ENCODE results near the gene TRANK1.
A peak's percentile ranks its signal among the peaks of the same experiment; 100 is the strongest.

- TF ChIP-seq, protein P1, sequence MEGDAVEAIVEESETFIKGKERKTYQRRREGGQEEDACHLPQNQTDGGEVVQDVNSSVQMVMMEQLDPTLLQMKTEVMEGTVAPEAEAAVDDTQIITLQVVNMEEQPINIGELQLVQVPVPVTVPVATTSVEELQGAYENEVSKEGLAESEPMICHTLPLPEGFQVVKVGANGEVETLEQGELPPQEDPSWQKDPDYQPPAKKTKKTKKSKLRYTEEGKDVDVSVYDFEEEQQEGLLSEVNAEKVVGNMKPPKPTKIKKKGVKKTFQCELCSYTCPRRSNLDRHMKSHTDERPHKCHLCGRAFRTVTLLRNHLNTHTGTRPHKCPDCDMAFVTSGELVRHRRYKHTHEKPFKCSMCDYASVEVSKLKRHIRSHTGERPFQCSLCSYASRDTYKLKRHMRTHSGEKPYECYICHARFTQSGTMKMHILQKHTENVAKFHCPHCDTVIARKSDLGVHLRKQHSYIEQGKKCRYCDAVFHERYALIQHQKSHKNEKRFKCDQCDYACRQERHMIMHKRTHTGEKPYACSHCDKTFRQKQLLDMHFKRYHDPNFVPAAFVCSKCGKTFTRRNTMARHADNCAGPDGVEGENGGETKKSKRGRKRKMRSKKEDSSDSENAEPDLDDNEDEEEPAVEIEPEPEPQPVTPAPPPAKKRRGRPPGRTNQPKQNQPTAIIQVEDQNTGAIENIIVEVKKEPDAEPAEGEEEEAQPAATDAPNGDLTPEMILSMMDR (IDR thresholded peaks at IDR 0.05; ENCODE audit: low read depth, low read length, missing input control): no peak
- TF ChIP-seq FOXA2 (IDR thresholded peaks at IDR 0.05) (no peak), GABPA (IDR thresholded peaks at IDR 0.05 in 1 of 2, conservative IDR thresholded peaks at IDR 0.05 in 1 of 2) (no peak), TAF1 (conservative IDR thresholded peaks at IDR 0.05) (no peak), JUND (IDR thresholded peaks at IDR 0.05) (no peak), EGR1 (IDR thresholded peaks at IDR 0.05; ENCODE audit: low read depth in 2 of 2) (no peak), REST (IDR thresholded peaks at IDR 0.05) (no peak), MAX (IDR thresholded peaks at IDR 0.05) (no peak), RAD21 (IDR thresholded peaks at IDR 0.05) (peak in 1 of 2 donors; percentile 37)
Observed at GRCh38 chr3:36792342-36792741, 152.5 kb downstream of the TRANK1 start.
